ENCODE measurements around the gene PICK1. TPM values are rescaled to one million over a fixed set of nuclear protein-coding genes. Genes with fewer than 3 reads are reported as not detected.
"Not testable (repeated sequence)": the region's sequence is repeated elsewhere in the genome, so short reads cannot be mapped to it uniquely, and the experiment has no call there.

Gene PICK1
- total RNA-seq, 1 experiment from 2014 or later = 25.4 TPM

- no peak for DNase-seq (ENCODE audit: low read depth)
These were observed 54.0 kb downstream of the PICK1 start for GRCh38 chr22:38110863-38111852.

- no peak for DNase-seq (ENCODE audit: low read depth)
These were observed 54.7 kb downstream of the PICK1 start for GRCh38 chr22:38111925-38112355.

- DNase-seq (ENCODE audit: low read depth) = no peak
These were observed 55.2 kb downstream of the PICK1 start for GRCh38 chr22:38112381-38112780.

GRCh38 chr22:38114484-38115398, 57.5 kb downstream of the PICK1 start:
- peak; percentile 74 for DNase-seq (ENCODE audit: low read depth)

- DNase-seq (ENCODE audit: low read depth) = no peak
These were observed 58.4 kb downstream of the PICK1 start for GRCh38 chr22:38115423-38116205.

GRCh38 chr22:38117556-38117955, 60.4 kb downstream of the PICK1 start:
- not testable (repeated sequence) for DNase-seq (ENCODE audit: low read depth)

- no peak for DNase-seq (ENCODE audit: low read depth)
These were observed 61.0 kb downstream of the PICK1 start for GRCh38 chr22:38118182-38118581.

GRCh38 chr22:38118747-38119146, 61.5 kb downstream of the PICK1 start:
- not testable (repeated sequence) for DNase-seq (ENCODE audit: low read depth)

- DNase-seq (ENCODE audit: low read depth) = no peak
These were observed 63.3 kb downstream of the PICK1 start for GRCh38 chr22:38120359-38121110.

GRCh38 chr22:38122616-38123015, 65.4 kb downstream of the PICK1 start:
- no peak for DNase-seq (ENCODE audit: low read depth)

- peak; percentile 26 for DNase-seq (ENCODE audit: low read depth)
These were observed 67.2 kb downstream of the PICK1 start for GRCh38 chr22:38124236-38124974.

GRCh38 chr22:38125038-38125610, 67.9 kb downstream of the PICK1 start:
- DNase-seq (ENCODE audit: low read depth) = no peak

Other genes starting within 250 kb of the PICK1 start
- gene GCAT, start 249.5 kb upstream of the PICK1 start, total RNA-seq (2014; rRNA removed; shearing (Covaris generic)) = 13.4 and 14.6 TPM in 2 replicates
- gene GALR3, start 234.0 kb upstream of the PICK1 start, total RNA-seq (2014; rRNA removed; shearing (Covaris generic)) = 0.23 TPM in 1 of 2 replicates, not detected in the other
- 29.1 and 38.1 TPM in 2 replicates for gene ANKRD54, start 213.1 kb upstream of the PICK1 start, total RNA-seq (2014; rRNA removed; shearing (Covaris generic))
- gene EIF3L, start 208.0 kb upstream of the PICK1 start, total RNA-seq (2014; rRNA removed; shearing (Covaris generic)) = 570 and 657 TPM in 2 replicates
- gene MICALL1, start 151.1 kb upstream of the PICK1 start, total RNA-seq (2014; rRNA removed; shearing (Covaris generic)) = 57.8 and 69.2 TPM in 2 replicates
- 0.32 TPM in 1 of 2 replicates, not detected in the other for gene C22orf23, start 103.8 kb upstream of the PICK1 start, total RNA-seq (2014; rRNA removed; shearing (Covaris generic))
- gene POLR2F, start 103.7 kb upstream of the PICK1 start, total RNA-seq (2014; rRNA removed; shearing (Covaris generic)) = 141 and 149 TPM in 2 replicates
- gene SOX10, start 72.8 kb upstream of the PICK1 start, total RNA-seq (2014; rRNA removed; shearing (Covaris generic)) = not detected in 2 replicates
- not detected in 2 replicates for gene SLC16A8, start 26.8 kb downstream of the PICK1 start, total RNA-seq (2014; rRNA removed; shearing (Covaris generic))
- gene BAIAP2L2, start 53.3 kb downstream of the PICK1 start, total RNA-seq (2014; rRNA removed; shearing (Covaris generic)) = not detected in 2 replicates
- 2.9 and 3.3 TPM in 2 replicates for gene PLA2G6, start 124.4 kb downstream of the PICK1 start, total RNA-seq (2014; rRNA removed; shearing (Covaris generic))
- gene MAFF, start 144.6 kb downstream of the PICK1 start, total RNA-seq (2014; rRNA removed; shearing (Covaris generic)) = 15.0 and 18.9 TPM in 2 replicates
- gene TMEM184B, start 215.6 kb downstream of the PICK1 start, total RNA-seq (2014; rRNA removed; shearing (Covaris generic)) = 21.5 and 30.3 TPM in 2 replicates

All from HT1080 (cell line).